Smooth muscle cell (in vitro differentiated cells): ENCODE results near the gene TOX3. TPM values are rescaled to one million over a fixed set of nuclear protein-coding genes. Genes with fewer than 3 reads are reported as not detected.

Experiments
- DNase-seq: peaks from one replicate; lab custom pipeline; 2025; ENCODE audit not compliant: unreplicated experiment; lab: John Stamatoyannopoulos, UW
- H2AFZ ChIP-seq: fragments of 200-600 bp; sonication (generic); 2 replicates; pipeline ENCODE4 v1.6.0; 2016; ENCODE audit warnings: antibody characterized with exemption, low read depth, mild to moderate bottlenecking
- H3F3A ChIP-seq: fragments of 200-600 bp; sonication (generic); 2 replicates; pipeline ENCODE4 v1.6.0; 2017; ENCODE audit warnings: antibody characterized with exemption, low read depth
- H3K27ac ChIP-seq: fragments of 200-600 bp; sonication (generic); 2 replicates; pipeline ENCODE4 v1.5.1; 2016; ENCODE audit warnings: low read depth, mild to moderate bottlenecking
- H3K27me3 ChIP-seq: fragments of 200-600 bp; sonication (generic); 2 replicates; pipeline ENCODE4 v1.6.1; 2016; ENCODE audit warnings: low read depth, mild to moderate bottlenecking
- H3K36me3 ChIP-seq: fragments of 200-600 bp; sonication (generic); 2 replicates; pipeline ENCODE4 v1.5.1; 2016; ENCODE audit warnings: low read depth
- H3K4me1 ChIP-seq: fragments of 200-600 bp; sonication (generic); 2 replicates; pipeline ENCODE4 v1.5.1; 2016; ENCODE audit warnings: low read depth
- H3K4me2 ChIP-seq: fragments of 200-600 bp; sonication (generic); 2 replicates; pipeline ENCODE4 v1.6.0; 2016; ENCODE audit warnings: mild to moderate bottlenecking
- H3K4me3 ChIP-seq: fragments of 200-600 bp; sonication (generic); 2 replicates; pipeline ENCODE4 v1.5.1; 2016; ENCODE audit warnings: mild to moderate bottlenecking
- H3K79me2 ChIP-seq: fragments of 200-600 bp; sonication (generic); 2 replicates; pipeline ENCODE4 v1.6.0; 2016; ENCODE audit warnings: low read depth, mild to moderate bottlenecking
- H3K9ac ChIP-seq: fragments of 200-600 bp; sonication (generic); 2 replicates; pipeline ENCODE4 v1.6.0; 2016; ENCODE audit warnings: low read depth
- H3K9me3 ChIP-seq: fragments of 200-600 bp; sonication (generic); replicated peaks from 2 replicates; pipeline ENCODE4 v1.5.1; 2016; ENCODE audit warnings: low read depth
- H4K20me1 ChIP-seq: fragments of 200-600 bp; sonication (generic); 2 replicates; pipeline ENCODE4 v1.6.0; 2016; ENCODE audit warnings: low read depth
- WGBS: methylation state at CpG from one replicate; pipeline ENCODE4 v1.1.7; 2016; ENCODE audit warnings: low lambda C conversion rate; 5-methylcytosine and 5-hydroxymethylcytosine counted together
- polyA plus RNA-seq: library from polyadenylated mRNA; unstranded; fragments of >200 nt; fragmentation: Nextera tagmentation; extraction: Ambion mirVana; gene quantifications from 2 replicates; pipeline ENCODE4 v1.2.1, GENCODE V29; 2016
- total RNA-seq: library from RNA; depleted of rRNA; stranded (reverse); fragments of >200 nt; gene quantifications from 2 replicates; pipeline ENCODE4 v1.2.3, GENCODE V29; 2014
- TF ChIP-seq, protein P1 (sequence below): fragments of 200-600 bp; sonication (generic); IDR thresholded peaks from 2 replicates; pipeline ENCODE4 v1.5.1; 2017; ENCODE audit warnings: borderline replicate concordance, mild to moderate bottlenecking, antibody characterized with exemption; ENCODE audit not compliant: insufficient read depth, poor library complexity, severe bottlenecking

Gene TOX3
- total and polyA plus RNA-seq, 2 experiments from 2014 or later, result 0.18 to 0.49 TPM

DNA sequence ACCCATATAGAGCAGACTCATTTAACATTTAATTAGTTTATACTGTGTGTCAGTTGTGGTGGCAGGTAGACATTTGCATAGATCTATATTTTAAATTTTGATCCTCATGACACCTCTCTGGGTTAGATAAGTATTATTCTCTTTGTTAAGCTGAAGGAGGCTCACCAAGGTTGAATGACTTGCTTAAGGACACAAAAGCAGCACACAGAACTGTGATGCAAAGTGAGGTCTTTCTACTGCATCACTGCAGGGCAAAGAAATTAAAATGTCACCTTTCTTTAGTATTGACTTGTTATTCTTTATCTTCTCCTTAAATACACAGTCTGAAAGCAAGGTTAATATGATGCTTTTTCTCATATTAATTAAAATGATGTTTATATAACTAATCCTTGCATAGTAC lies 8.6 kb upstream of the TOX3 start:
- no peak overlapping the region for H3K27ac ChIP-seq
- H3K79me2 ChIP-seq, result no peaks in the 10 kb centered on the region
- TF ChIP-seq, protein P1, sequence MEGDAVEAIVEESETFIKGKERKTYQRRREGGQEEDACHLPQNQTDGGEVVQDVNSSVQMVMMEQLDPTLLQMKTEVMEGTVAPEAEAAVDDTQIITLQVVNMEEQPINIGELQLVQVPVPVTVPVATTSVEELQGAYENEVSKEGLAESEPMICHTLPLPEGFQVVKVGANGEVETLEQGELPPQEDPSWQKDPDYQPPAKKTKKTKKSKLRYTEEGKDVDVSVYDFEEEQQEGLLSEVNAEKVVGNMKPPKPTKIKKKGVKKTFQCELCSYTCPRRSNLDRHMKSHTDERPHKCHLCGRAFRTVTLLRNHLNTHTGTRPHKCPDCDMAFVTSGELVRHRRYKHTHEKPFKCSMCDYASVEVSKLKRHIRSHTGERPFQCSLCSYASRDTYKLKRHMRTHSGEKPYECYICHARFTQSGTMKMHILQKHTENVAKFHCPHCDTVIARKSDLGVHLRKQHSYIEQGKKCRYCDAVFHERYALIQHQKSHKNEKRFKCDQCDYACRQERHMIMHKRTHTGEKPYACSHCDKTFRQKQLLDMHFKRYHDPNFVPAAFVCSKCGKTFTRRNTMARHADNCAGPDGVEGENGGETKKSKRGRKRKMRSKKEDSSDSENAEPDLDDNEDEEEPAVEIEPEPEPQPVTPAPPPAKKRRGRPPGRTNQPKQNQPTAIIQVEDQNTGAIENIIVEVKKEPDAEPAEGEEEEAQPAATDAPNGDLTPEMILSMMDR, result no peak
- H3K9ac ChIP-seq, result no peak overlapping the region
- no peaks in the 10 kb centered on the region for H3F3A ChIP-seq
- H2AFZ ChIP-seq, result no peak overlapping the region
- H4K20me1 ChIP-seq, result no peaks in the 10 kb centered on the region
- peaks cover 14% of the 10 kb centered on the region for H3K4me1 ChIP-seq
- H3K4me3 ChIP-seq, result no peak overlapping the region
- H3K4me2 ChIP-seq, result no peak overlapping the region
- no peaks in the 10 kb centered on the region for H3K36me3 ChIP-seq
- no peak for DNase-seq
- no peaks in the 10 kb centered on the region for H3K9me3 ChIP-seq
- H3K27me3 ChIP-seq, result peaks cover 39% of the 10 kb centered on the region

DNA sequence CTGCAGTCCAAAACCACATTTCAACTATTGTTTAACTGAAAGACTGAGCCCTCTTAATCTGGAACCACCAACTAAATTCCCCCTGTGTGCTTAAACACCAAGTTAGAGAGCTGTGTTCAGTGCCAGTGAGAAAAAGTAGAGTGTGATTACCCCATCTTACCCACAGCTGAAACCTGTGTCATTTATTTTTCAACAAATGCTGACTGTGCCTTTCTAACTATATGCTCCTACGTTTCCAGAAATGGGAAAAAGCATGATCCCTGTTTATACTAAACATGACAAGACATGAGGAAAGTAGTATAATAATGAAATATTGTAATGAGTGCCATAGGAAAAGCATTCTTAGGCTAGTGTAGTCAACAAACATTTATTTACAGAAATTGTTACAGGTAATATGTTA lies 7.4 kb upstream of the TOX3 start:
- Histone ChIP-seq H4K20me1 (no peaks in the 10 kb centered on the region), H3K9ac (no peak overlapping the region), H3K36me3 (no peaks in the 10 kb centered on the region), H3K79me2 (no peaks in the 10 kb centered on the region), H2AFZ (no peak overlapping the region), H3K4me3 (no peak overlapping the region), H3K4me1 (peaks cover 14% of the 10 kb centered on the region), H3K4me2 (no peak overlapping the region), H3K27me3 (peaks cover 51% of the 10 kb centered on the region), H3K9me3 (no peaks in the 10 kb centered on the region), H3F3A (no peaks in the 10 kb centered on the region), H3K27ac (no peak overlapping the region)
- no peak for DNase-seq
- TF ChIP-seq, protein P1, result no peak
- 85% methylated on average over 1 of the region's 1 CpG for WGBS

DNA sequence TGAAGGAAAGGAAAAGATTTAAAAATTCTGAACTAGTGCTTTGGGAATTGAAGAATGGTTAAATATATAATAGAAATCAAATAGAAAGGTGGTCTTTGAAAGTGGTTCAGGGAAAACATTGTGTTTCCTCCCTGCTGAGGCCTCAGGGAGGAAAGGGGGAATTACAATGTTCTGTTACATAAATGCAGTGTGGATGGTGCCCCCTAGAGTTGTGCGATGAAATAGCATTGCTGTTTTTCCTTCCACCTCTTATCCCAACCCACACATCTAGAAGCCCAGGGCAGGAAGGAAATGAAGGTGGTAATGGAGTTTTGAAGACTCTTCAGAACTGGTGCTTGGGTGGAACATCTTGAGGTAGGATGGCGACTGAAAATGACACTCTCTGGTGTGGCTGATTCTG lies 6.4 kb upstream of the TOX3 start:
- no peak for DNase-seq
- Histone ChIP-seq H2AFZ (no peak overlapping the region), H3K4me3 (no peak overlapping the region), H3F3A (no peaks in the 10 kb centered on the region), H3K9ac (no peak overlapping the region), H3K4me1 (peaks cover 20% of the 10 kb centered on the region), H3K79me2 (no peaks in the 10 kb centered on the region), H4K20me1 (no peaks in the 10 kb centered on the region), H3K27ac (no peak overlapping the region), H3K27me3 (peaks cover 61% of the 10 kb centered on the region), H3K9me3 (no peaks in the 10 kb centered on the region), H3K36me3 (no peaks in the 10 kb centered on the region), H3K4me2 (no peak overlapping the region)
- WGBS, result 82% methylated on average over 2 of the region's 2 CpGs
- TF ChIP-seq, protein P1, result peak; percentile 29

DNA sequence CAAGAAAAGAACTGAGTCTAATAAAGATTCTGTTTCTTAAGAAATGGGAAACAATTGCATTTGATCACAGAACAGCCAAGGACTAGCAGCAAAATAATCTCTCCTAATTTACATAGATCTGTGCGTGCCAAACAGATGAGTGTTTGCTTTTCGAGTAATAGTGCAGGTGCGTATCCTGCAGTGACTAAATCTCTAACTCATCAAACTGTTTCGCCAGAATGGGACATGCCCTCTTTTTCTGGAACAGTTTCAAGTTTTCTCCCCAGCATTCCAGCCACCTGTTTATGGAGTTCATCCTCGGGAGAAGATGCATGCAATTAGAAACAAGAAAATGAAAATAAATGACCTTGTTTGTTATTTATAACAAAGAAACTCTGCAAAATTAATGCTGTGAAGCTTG lies 5.7 kb upstream of the TOX3 start:
- Histone ChIP-seq H3K27ac (no peak overlapping the region), H3K36me3 (no peaks in the 10 kb centered on the region), H3K9ac (no peak overlapping the region), H3K4me3 (no peak overlapping the region), H2AFZ (no peak overlapping the region), H4K20me1 (no peaks in the 10 kb centered on the region), H3K4me2 (no peak overlapping the region), H3K27me3 (peaks cover 68% of the 10 kb centered on the region), H3K9me3 (no peaks in the 10 kb centered on the region), H3K79me2 (no peaks in the 10 kb centered on the region), H3F3A (no peaks in the 10 kb centered on the region), H3K4me1 (peaks cover 24% of the 10 kb centered on the region)
- TF ChIP-seq, protein P1, result no peak
- 85% methylated on average over 5 of the region's 5 CpGs for WGBS
- DNase-seq, result no peak
